Aorta (tissue), 5 donors: ENCODE measurements around the gene C1RL. TPM values are rescaled to one million over a fixed set of nuclear protein-coding genes. Genes with fewer than 3 reads are reported as not detected.
"Not testable (repeated sequence)": the region's sequence is repeated elsewhere in the genome, so short reads cannot be mapped to it uniquely, and the experiment has no call there.

ENCODE experiments used
- ATAC-seq: fragments of 200-7000 bp; cut with Tn5 transposase; one replicate; pipeline ENCODE4 v1.9.1; 2022; ENCODE audit warnings: moderate library complexity; ENCODE audit not compliant: low FRiP score
- DNase-seq, 2 donors: peaks; one replicate each; pipeline ENCODE4 v3.0.0-alpha.2; 2020
- H3K27ac ChIP-seq, 2 donors: one replicate each; pipeline ENCODE4 v1.5.1; 2013; ENCODE audit warnings: low read length in 2 of 2, mild to moderate bottlenecking in 2 of 2, moderate library complexity in 2 of 2, control low read depth in 1 of 2, inconsistent platforms in 1 of 2, low read depth in 1 of 2
- H3K27me3 ChIP-seq, 2 donors: one replicate each; pipeline ENCODE4 v1.6.1; 2013; ENCODE audit warnings: control low read depth in 1 of 2, low read length in 1 of 2, mild to moderate bottlenecking in 1 of 2, moderate library complexity in 1 of 2; ENCODE audit not compliant: insufficient read depth in 2 of 2, control insufficient read depth in 1 of 2
- H3K36me3 ChIP-seq, 2 donors: one replicate each; pipeline ENCODE4 v1.6.1; 2013; ENCODE audit warnings: control low read depth in 1 of 2, low read length in 1 of 2, mild to moderate bottlenecking in 1 of 2; ENCODE audit not compliant: insufficient read depth in 2 of 2, control insufficient read depth in 1 of 2
- H3K4me1 ChIP-seq, 2 donors: one replicate each; pipeline ENCODE4 v1.6.1; 2013; ENCODE audit warnings: low read length in 2 of 2, control low read depth in 1 of 2, mild to moderate bottlenecking in 1 of 2, moderate library complexity in 1 of 2; ENCODE audit not compliant: insufficient read depth in 2 of 2, control insufficient read depth in 1 of 2
- H3K4me3 ChIP-seq, 2 donors: one replicate each; pipeline ENCODE4 v1.5.1; 2013; ENCODE audit warnings: low read length in 2 of 2, control low read depth in 1 of 2, mild to moderate bottlenecking in 1 of 2
- H3K9me3 ChIP-seq: one replicate; pipeline ENCODE4 v1.6.1; 2013; ENCODE audit warnings: mild to moderate bottlenecking, low read length; ENCODE audit not compliant: control insufficient read depth
- WGBS, 2 donors: extraction: QIAGEN DNeasy Blood & Tissue Kit; methylation state at CpG; one replicate each; pipeline ENCODE4 v1.1.7; 2013; 5-methylcytosine and 5-hydroxymethylcytosine counted together
- intact Hi-C, 2 donors: fragments of 100-400 bp; cut with DNase I; formaldehyde crosslinking; loops; one replicate each; pipeline versions ENCODE4 v1.14.2 to v1.15.0; 2022
- polyA plus RNA-seq, 2 donors: library from polyadenylated mRNA; stranded (reverse); fragments of 200-250 nt; gene quantifications; one replicate each; pipeline ENCODE4 v1.2.3, GENCODE V29; 2013
- total RNA-seq, 2 donors: library from RNA; stranded (reverse); fragmentation: NEBNext Ultra II Directional; extraction: Animal tissue kit (Norgen Biotek cat#: 25700); gene quantifications; one replicate each; pipeline ENCODE4 v1.2.1, GENCODE V29; 2021
- donor health status: healthy with polysubstance abuse.
- donor health status: Bipolar disorder and iron deficiency.
- donor health status: DM: no; HTN: no; CAD: no.
- donor health status: DM: no; HTN: no; CAD: no.
- donor health status: DM: yes; HTN: yes; CAD: no.

The C1RL gene
- total and polyA plus RNA-seq, 4 donors = 14.5 to 139 (median 83.6) TPM

DNA sequence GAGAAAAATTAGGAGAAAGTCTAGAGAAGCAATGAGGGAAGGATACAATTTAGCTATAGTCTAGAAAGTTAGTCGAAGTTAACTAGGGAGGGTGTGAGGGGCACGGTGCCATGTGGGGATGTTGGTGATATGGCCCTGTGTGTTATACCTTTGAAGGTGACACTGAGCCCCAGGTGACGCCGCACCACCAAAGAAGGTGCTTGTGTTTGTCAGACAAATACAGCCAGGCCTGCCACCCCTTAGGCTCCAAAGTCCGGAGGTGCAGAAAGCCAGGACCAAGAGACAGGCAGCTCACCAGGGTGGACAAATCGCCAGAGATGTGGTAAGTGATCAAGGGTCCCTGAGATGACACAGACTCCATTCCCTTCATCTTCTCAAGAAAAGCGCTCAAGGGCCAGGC is 47.4 kb downstream of the C1RL start:
- no peak for DNase-seq
- no peak overlapping the region for H3K27ac ChIP-seq
- intact Hi-C loops = loop anchor here (2.0 kb wide), 2 partner anchors 31 to 47 kb away; partner anchors contain the start of genes C1R (in 1 of the 2) and C1RL (in 1 of the 2)
- no peaks in the 10 kb centered on the region for H3K9me3 ChIP-seq
- H3K4me1 ChIP-seq = no peaks in the 10 kb centered on the region
- ATAC-seq = no peak
- 97% methylated on average over 7 of the region's 7 CpGs for WGBS, 2 donors
- no peaks in the 10 kb centered on the region for H3K27me3 ChIP-seq
- H3K36me3 ChIP-seq = peaks cover 0 to 2% of the 10 kb centered on the region in 2 donors
- H3K4me3 ChIP-seq = no peak overlapping the region

DNA sequence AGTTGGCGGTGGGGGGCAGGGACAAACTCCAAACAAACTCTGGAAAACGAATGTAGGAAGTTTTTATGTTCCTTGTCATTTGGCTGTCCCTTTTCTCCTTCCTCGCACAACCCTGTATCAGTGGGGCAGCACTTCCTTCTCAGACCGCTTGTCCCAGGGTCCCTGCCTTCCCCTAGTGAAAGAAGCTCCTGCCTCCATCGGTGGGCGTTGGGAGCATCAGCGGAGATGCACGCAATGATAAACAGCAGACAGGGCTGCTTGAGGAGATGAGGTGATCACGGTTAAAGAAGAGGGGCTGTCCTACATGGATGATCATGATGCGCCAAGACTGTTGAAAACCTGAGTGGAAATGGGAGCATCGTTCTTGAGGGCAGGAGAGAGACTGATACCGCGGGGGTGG is 47.9 kb downstream of the C1RL start:
- no peak for DNase-seq
- intact Hi-C loops = loop anchor here (2.0 kb wide), 2 partner anchors 32 to 48 kb away; partner anchors contain the start of genes C1R (in 1 of the 2) and C1RL (in 1 of the 2)
- no peaks in the 10 kb centered on the region for H3K36me3 ChIP-seq
- no peaks in the 10 kb centered on the region for H3K9me3 ChIP-seq
- peak overlapping the region in 1 of 2 donors; percentile 34 for H3K4me3 ChIP-seq
- no peak for ATAC-seq
- peak overlapping the region in 1 of 2 donors; percentile 9 for H3K27ac ChIP-seq
- no peaks in the 10 kb centered on the region for H3K4me1 ChIP-seq
- WGBS, 2 donors = 79 to 82% methylated on average over 13 of the region's 13 CpGs
- no peaks in the 10 kb centered on the region for H3K27me3 ChIP-seq

DNA sequence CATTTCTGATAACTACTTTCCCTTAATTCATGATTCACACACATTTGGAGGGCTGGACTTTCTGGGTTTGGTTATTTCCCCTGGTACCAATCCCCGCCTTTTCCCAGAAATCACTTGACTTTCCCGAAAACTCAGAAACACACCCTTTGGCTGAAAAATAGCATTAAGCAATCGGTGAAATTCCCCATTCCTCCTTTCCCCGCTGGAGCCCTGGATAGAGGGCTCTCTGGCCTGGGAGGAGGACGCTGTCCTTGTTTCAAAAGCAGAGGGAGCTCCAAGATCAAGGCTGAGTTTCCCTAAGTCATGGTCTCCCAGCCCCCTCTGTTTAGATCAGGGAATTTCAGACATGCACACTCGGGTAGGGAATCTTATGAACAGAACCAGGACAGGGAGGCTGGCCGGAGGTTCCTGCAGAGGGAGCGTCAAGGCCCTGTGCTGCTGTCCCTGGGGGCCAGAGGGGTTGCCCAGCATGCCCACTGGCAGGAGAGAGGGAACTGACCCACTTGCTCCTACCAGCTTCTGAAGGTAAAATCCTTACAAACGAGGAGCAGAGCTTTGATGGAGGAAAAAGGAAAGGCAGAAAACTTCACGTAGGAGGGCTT is 48.6 kb downstream of the C1RL start, which contains the start of gene C1S:
TSS of gene C1S (plus strand) at position 366 of the 602 bp plus-strand sequence. CDS start 1,195 bp downstream, outside the sequence.
- Histone ChIP-seq H3K9me3 (no peaks in the 10 kb centered on the region), H3K27me3 (no peaks in the 10 kb centered on the region), H3K4me3 (peak within 1 kb of the TSS in 1 of 2 donors; percentile 34), H3K36me3 (no peaks in the 10 kb centered on the region), H3K27ac (peak within 1 kb of the TSS in 1 of 2 donors; percentile 71), H3K4me1 (no peaks in the 10 kb centered on the region)
- intact Hi-C loops = loop anchor here (1.0 to 2.0 kb wide), 4 partner anchors 32 to 49 kb away; partner anchors contain the start of genes C1R (in 2 of the 2) and C1RL (in 2 of the 2)
- peak; percentile 86 to 87 for DNase-seq
- 2 to 6% methylated on average over 10 of the region's 10 CpGs for WGBS, 2 donors
- peak; percentile 96 for ATAC-seq

DNA sequence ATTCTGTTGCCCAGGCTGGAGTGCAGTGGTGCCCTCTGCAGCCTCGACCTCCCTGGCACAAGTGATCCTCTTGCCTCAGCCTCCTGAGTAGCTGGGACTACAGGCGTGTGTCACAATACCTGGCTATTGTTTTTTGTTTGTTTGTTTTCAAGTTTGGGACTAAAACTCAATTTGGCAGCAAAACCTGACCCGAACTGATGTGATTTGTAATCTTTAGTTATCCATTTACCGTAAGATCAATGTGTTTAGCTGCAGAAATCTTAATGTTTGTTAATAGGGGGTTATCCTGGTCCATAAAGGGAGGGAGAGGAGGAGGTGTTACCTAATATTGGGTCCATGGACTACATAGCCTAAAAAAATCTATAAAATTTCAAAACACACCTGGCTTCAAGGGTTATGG is 49.2 kb downstream of the C1RL start:
- Histone ChIP-seq H3K4me3 (no peak overlapping the region), H3K27me3 (no peaks in the 10 kb centered on the region), H3K4me1 (no peaks in the 10 kb centered on the region), H3K9me3 (no peaks in the 10 kb centered on the region), H3K27ac (peak overlapping the region in 1 of 2 donors; percentile 71), H3K36me3 (no peaks in the 10 kb centered on the region)
- WGBS, 2 donors = 96 to 97% methylated on average over 4 of the region's 4 CpGs
- intact Hi-C loops = loop anchor here (1.0 to 2.0 kb wide), 4 partner anchors 33 to 50 kb away; partner anchors contain the start of genes C1R (in 2 of the 2) and C1RL (in 2 of the 2)
- DNase-seq = no peak
- no peak for ATAC-seq

DNA sequence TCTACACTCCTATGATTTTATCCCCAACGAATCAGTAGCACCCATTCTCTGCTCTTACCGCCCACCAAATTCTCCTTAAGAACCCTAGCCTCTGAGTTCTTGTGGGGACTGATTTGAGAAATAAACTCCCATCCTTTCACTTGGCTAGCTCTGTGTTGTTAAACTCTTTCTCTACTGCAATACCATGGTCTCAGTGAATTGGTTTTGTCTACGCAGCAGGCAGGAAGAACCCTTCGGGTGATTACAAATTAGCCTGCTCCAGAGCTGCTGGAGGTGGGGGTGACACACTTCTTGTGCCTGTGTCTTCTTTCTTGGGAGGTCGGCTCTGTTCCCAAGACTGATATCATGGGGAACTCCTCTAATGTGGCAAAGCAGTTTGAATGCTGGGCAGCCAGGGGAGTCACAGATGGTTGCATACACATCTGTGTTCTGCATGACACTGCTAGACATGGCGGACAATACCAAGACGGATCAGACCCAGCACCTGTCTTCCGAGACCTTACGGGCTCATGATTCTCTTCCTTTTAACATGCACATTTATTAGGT is 50.1 kb downstream of the C1RL start:
- no peak overlapping the region for H3K27ac ChIP-seq
- H3K36me3 ChIP-seq = no peaks in the 10 kb centered on the region
- 93 to 94% methylated on average over 9 of the region's 9 CpGs for WGBS, 2 donors
- no peak for DNase-seq
- intact Hi-C loops = no loop called here
- H3K27me3 ChIP-seq = no peaks in the 10 kb centered on the region
- no peaks in the 10 kb centered on the region for H3K4me1 ChIP-seq
- H3K4me3 ChIP-seq = no peak overlapping the region
- ATAC-seq = no peak
- no peaks in the 10 kb centered on the region for H3K9me3 ChIP-seq

DNA sequence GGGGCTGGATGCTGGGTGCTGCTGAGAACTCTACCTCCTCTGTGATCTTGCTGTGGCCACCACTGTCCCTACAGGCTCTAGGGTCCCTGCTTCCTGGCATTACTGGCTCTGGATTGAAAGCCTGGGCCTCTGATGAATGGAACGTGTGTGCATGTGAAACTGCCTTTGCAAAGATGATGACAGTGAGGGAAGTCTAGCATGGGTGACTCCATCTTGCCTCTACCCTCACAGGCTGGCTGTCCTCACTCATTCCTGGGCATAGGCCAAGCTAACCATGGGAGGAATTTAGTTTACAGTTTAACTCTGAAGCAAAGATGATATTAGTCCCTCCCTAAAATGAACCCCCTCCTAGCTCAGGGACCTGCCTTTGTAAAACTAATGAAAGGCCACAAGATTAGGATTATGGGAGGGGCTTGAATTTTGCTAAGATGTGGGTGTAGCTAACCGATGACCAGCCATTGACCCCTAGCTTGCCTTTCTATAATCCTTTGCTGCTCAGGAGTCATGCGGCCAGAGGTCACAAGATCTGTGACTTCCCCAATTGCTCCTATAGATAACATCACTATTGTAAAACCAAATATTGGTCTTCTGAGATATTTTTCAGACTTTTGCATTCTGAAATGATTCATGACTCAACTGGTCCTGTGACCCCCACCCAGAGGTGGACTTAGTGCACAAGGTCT is 50.7 kb downstream of the C1RL start:
- Histone ChIP-seq H3K9me3 (no peaks in the 10 kb centered on the region), H3K27me3 (no peaks in the 10 kb centered on the region), H3K27ac (no peak overlapping the region), H3K4me3 (no peak overlapping the region), H3K36me3 (no peaks in the 10 kb centered on the region), H3K4me1 (no peaks in the 10 kb centered on the region)
- DNase-seq = peak in 1 of 2 donors; percentile 77
- no peak for ATAC-seq
- intact Hi-C loops = no loop called here
- WGBS, 2 donors = 85 to 86% methylated on average over 3 of the region's 3 CpGs

DNA sequence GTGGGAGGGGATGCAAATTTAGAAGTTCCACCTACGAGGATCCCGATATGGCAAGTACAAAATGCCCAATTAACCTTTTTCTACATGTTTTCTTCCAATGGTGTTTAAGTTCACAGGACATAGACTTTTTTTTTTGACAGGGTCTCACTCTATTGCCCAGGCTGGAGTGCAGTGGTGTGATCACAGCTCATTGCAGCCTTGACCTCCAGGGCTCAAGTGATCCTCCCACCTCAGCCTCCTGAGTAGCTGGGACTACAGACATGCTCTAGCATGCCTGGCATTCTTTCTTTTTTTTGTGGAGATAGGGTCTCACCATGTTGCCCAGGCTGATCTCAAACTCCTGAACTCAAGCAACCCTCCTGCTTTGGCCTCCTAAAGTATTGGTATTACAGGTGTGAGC is 53.3 kb downstream of the C1RL start:
- H3K4me3 ChIP-seq, H3K27ac ChIP-seq, H3K9me3 ChIP-seq, H3K36me3 ChIP-seq, ATAC-seq, DNase-seq, H3K27me3 ChIP-seq, intact Hi-C loops, H3K4me1 ChIP-seq: not testable (repeated sequence)
- WGBS, 2 donors = 92 to 93% methylated on average over 2 of the region's 2 CpGs

DNA sequence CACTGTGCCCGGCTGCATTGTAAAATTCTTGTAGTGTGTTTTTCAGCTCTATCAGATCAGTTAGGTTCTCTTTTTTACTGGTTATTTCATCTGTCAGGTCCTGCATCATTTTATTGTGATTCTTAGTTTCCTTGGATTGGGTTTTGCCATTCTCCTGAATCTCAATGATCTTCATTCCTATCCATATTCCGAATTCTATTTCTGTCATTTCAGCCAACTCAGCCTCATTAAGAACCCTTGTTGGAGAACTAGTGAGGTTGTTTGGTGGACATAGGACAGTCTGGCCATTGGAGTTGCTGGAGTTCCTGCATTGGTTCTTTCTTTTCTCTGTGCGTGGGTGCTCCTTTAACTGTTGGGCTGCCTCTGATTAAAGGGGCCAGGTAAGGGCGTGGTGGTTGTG is 54.1 kb downstream of the C1RL start:
- ATAC-seq = no peak

More for the DNA sequence above, 54.1 kb downstream of the C1RL start:
- Histone ChIP-seq H3K4me3 (no peak overlapping the region), H3K9me3 (no peaks in the 10 kb centered on the region), H3K27ac (no peak overlapping the region), H3K4me1 (no peaks in the 10 kb centered on the region), H3K36me3 (no peaks in the 10 kb centered on the region), H3K27me3 (no peaks in the 10 kb centered on the region)
- 89 to 90% methylated on average over 4 of the region's 4 CpGs for WGBS, 2 donors
- intact Hi-C loops = no loop called here
- no peak for DNase-seq
